Activated CD4-positive, alpha-beta T cell treated with anti-CD3 and anti-CD28 coated beads, Interleukin-2, amount 50 U/mL, for 4 hours (primary cell): ENCODE measurements around the gene GPR34.
"Not testable (repeated sequence)": the region's sequence is repeated elsewhere in the genome, so short reads cannot be mapped to it uniquely, and the experiment has no call there.

Experiments
- DNase-seq, 2 experiments: peaks; one replicate each; pipeline ENCODE4 v3.0.0-alpha.2; 2020

Gene GPR34

GRCh38 chrX:41695426-41695825 lies 6.7 kb downstream of the GPR34 start:
- DNase-seq, result no peak

- no peak for DNase-seq
These were observed 14.8 kb downstream of the GPR34 start for GRCh38 chrX:41703574-41704029.

GRCh38 chrX:41705042-41705441 lies 16.3 kb downstream of the GPR34 start:
- no peak for DNase-seq

- no peak for DNase-seq
These were observed 17.1 kb downstream of the GPR34 start for GRCh38 chrX:41705680-41706374.

GRCh38 chrX:41707218-41707617 lies 18.4 kb downstream of the GPR34 start:
- DNase-seq, result no peak

- no peak for DNase-seq
These were observed 19.7 kb downstream of the GPR34 start for GRCh38 chrX:41708486-41708885.

- no peak for DNase-seq
These were observed 22.4 kb downstream of the GPR34 start for GRCh38 chrX:41711021-41711667.

- DNase-seq, result no peak
These were observed 27.4 kb downstream of the GPR34 start for GRCh38 chrX:41716222-41716621.

- DNase-seq, result no peak
These were observed 28.1 kb downstream of the GPR34 start for GRCh38 chrX:41716767-41717473.

GRCh38 chrX:41718481-41719235 lies 29.9 kb downstream of the GPR34 start:
- DNase-seq, result no peak

- DNase-seq, result not testable (repeated sequence)
These were observed 30.8 kb downstream of the GPR34 start for GRCh38 chrX:41719610-41720009.

- DNase-seq, result peak; percentile 7 to 16
These were observed 31.5 kb downstream of the GPR34 start for GRCh38 chrX:41720125-41720779.

GRCh38 chrX:41721590-41721989 lies 32.8 kb downstream of the GPR34 start:
- no peak for DNase-seq

- DNase-seq, result no peak
These were observed 33.4 kb downstream of the GPR34 start for GRCh38 chrX:41722214-41722613.

- DNase-seq, result no peak
These were observed 34.2 kb downstream of the GPR34 start for GRCh38 chrX:41722816-41723618.

GRCh38 chrX:41723826-41724225 lies 35.1 kb downstream of the GPR34 start, which contains the start of gene GPR82:
Gene GPR82, plus strand, starts transcription at chrX:41724181. Its CDS starts 2,846 bp downstream, at chrX:41727027.
- no peak for DNase-seq

- DNase-seq, result no peak
These were observed 39.4 kb downstream of the GPR34 start for GRCh38 chrX:41728125-41728524.

GRCh38 chrX:41730081-41730480 lies 41.3 kb downstream of the GPR34 start:
- no peak for DNase-seq

- no peak for DNase-seq
These were observed 43.5 kb downstream of the GPR34 start for GRCh38 chrX:41732260-41732659.

- DNase-seq, result no peak
These were observed 45.2 kb downstream of the GPR34 start for GRCh38 chrX:41733939-41734338.

GRCh38 chrX:41734530-41734929 lies 45.8 kb downstream of the GPR34 start:
- no peak for DNase-seq

- DNase-seq, result no peak
These were observed 48.3 kb downstream of the GPR34 start for GRCh38 chrX:41737065-41737464.
